ENCODE data around the gene STAT5B. TPM values are rescaled to one million over a fixed set of nuclear protein-coding genes. Genes with fewer than 3 reads are reported as not detected.
"Not testable (repeated sequence)": the region's sequence is repeated elsewhere in the genome, so short reads cannot be mapped to it uniquely, and the experiment has no call there.

The STAT5B gene
- total RNA-seq, 2 donors from 2014 or later, result 202 to 225 TPM

GRCh38 chr17:42241871-42242270 lies 34.3 kb downstream of the STAT5B start:
- no peaks in the 10 kb centered on the region for H3K27me3 Mint-ChIP-seq
- peaks cover 43% of the 10 kb centered on the region for H3K4me1 Mint-ChIP-seq
- H3K4me3 Mint-ChIP-seq, result no peak overlapping the region
- ATAC-seq (no peak), DNase-seq (no peak)
- H3K27ac Mint-ChIP-seq, result peak overlapping the region; percentile 70
- H3K9me3 ChIP-seq (ENCODE audit: control insufficient read depth, low read length, poor library complexity, severe bottlenecking), result no peaks in the 10 kb centered on the region
- no peaks in the 10 kb centered on the region for H3K36me3 Mint-ChIP-seq (ENCODE audit: low read depth)

GRCh38 chr17:42240863-42241262 lies 35.3 kb downstream of the STAT5B start:
- ATAC-seq; DNase-seq; H3K27me3 Mint-ChIP-seq; H3K4me3 Mint-ChIP-seq; H3K27ac Mint-ChIP-seq; H3K36me3 Mint-ChIP-seq (ENCODE audit: low read depth); H3K9me3 ChIP-seq (ENCODE audit: control insufficient read depth, low read length, poor library complexity, severe bottlenecking): not testable (repeated sequence)
- H3K4me1 Mint-ChIP-seq, result peaks cover 40% of the 10 kb centered on the region

- Mint-ChIP-seq H3K27ac (no peak overlapping the region), H3K4me1 (peaks cover 40% of the 10 kb centered on the region), H3K36me3 (ENCODE audit: low read depth) (no peaks in the 10 kb centered on the region), H3K4me3 (no peak overlapping the region), H3K27me3 (no peaks in the 10 kb centered on the region)
- ATAC-seq (no peak), DNase-seq (no peak)
- no peaks in the 10 kb centered on the region for H3K9me3 ChIP-seq (ENCODE audit: control insufficient read depth, low read length, poor library complexity, severe bottlenecking)
Observed at GRCh38 chr17:42240201-42240600, 36.0 kb downstream of the STAT5B start.

- not testable (repeated sequence) for H3K27ac Mint-ChIP-seq; H3K4me3 Mint-ChIP-seq; H3K9me3 ChIP-seq (ENCODE audit: control insufficient read depth, low read length, poor library complexity, severe bottlenecking); ATAC-seq; H3K36me3 Mint-ChIP-seq (ENCODE audit: low read depth); H3K27me3 Mint-ChIP-seq; DNase-seq
- H3K4me1 Mint-ChIP-seq, result peaks cover 45% of the 10 kb centered on the region
Observed at GRCh38 chr17:42239576-42239975, 36.6 kb downstream of the STAT5B start.

GRCh38 chr17:42236760-42237159 lies 39.4 kb downstream of the STAT5B start:
- no peaks in the 10 kb centered on the region for H3K9me3 ChIP-seq (ENCODE audit: control insufficient read depth, low read length, poor library complexity, severe bottlenecking)
- Mint-ChIP-seq H3K27ac (peak overlapping the region; percentile 24), H3K36me3 (ENCODE audit: low read depth) (no peaks in the 10 kb centered on the region), H3K27me3 (no peaks in the 10 kb centered on the region), H3K4me1 (peaks cover 33% of the 10 kb centered on the region), H3K4me3 (no peak overlapping the region)
- ATAC-seq (no peak), DNase-seq (no peak)

GRCh38 chr17:42233994-42234393 lies 42.2 kb downstream of the STAT5B start:
- Mint-ChIP-seq H3K27ac (peak overlapping the region; percentile 86), H3K4me3 (no peak overlapping the region), H3K4me1 (peaks cover 27% of the 10 kb centered on the region), H3K36me3 (ENCODE audit: low read depth) (no peaks in the 10 kb centered on the region), H3K27me3 (no peaks in the 10 kb centered on the region)
- DNase-seq (no peak), ATAC-seq (no peak)
- H3K9me3 ChIP-seq (ENCODE audit: control insufficient read depth, low read length, poor library complexity, severe bottlenecking), result no peaks in the 10 kb centered on the region

GRCh38 chr17:42233156-42233555 lies 43.0 kb downstream of the STAT5B start:
- no peak for DNase-seq
- H3K36me3 Mint-ChIP-seq (ENCODE audit: low read depth), result no peaks in the 10 kb centered on the region
- peak overlapping the region; percentile 86 for H3K27ac Mint-ChIP-seq
- H3K27me3 Mint-ChIP-seq, result no peaks in the 10 kb centered on the region
- H3K4me3 Mint-ChIP-seq, result no peak overlapping the region
- no peak for ATAC-seq
- peaks cover 27% of the 10 kb centered on the region for H3K4me1 Mint-ChIP-seq
- H3K9me3 ChIP-seq (ENCODE audit: control insufficient read depth, low read length, poor library complexity, severe bottlenecking), result no peaks in the 10 kb centered on the region

- H3K9me3 ChIP-seq (ENCODE audit: control insufficient read depth, low read length, poor library complexity, severe bottlenecking), result no peaks in the 10 kb centered on the region
- H3K4me3 Mint-ChIP-seq, result no peak overlapping the region
- peak; percentile 32 for ATAC-seq
- H3K27me3 Mint-ChIP-seq, result no peaks in the 10 kb centered on the region
- H3K27ac Mint-ChIP-seq, result no peak overlapping the region
- no peaks in the 10 kb centered on the region for H3K36me3 Mint-ChIP-seq (ENCODE audit: low read depth)
- DNase-seq, result no peak
- H3K4me1 Mint-ChIP-seq, result peaks cover 17% of the 10 kb centered on the region
Observed at GRCh38 chr17:42230225-42230624, 46.0 kb downstream of the STAT5B start.

GRCh38 chr17:42227849-42228700 lies 48.1 kb downstream of the STAT5B start:
- peak overlapping the region; percentile 85 for H3K27ac Mint-ChIP-seq
- ATAC-seq (no peak), DNase-seq (no peak)
- H3K4me1 Mint-ChIP-seq, result peaks cover 7% of the 10 kb centered on the region
- no peaks in the 10 kb centered on the region for H3K9me3 ChIP-seq (ENCODE audit: control insufficient read depth, low read length, poor library complexity, severe bottlenecking)
- H3K4me3 Mint-ChIP-seq, result no peak overlapping the region
- no peaks in the 10 kb centered on the region for H3K36me3 Mint-ChIP-seq (ENCODE audit: low read depth)
- no peaks in the 10 kb centered on the region for H3K27me3 Mint-ChIP-seq

GRCh38 chr17:42225646-42226045 lies 50.5 kb downstream of the STAT5B start:
- no peaks in the 10 kb centered on the region for H3K27me3 Mint-ChIP-seq
- no peaks in the 10 kb centered on the region for H3K9me3 ChIP-seq (ENCODE audit: control insufficient read depth, low read length, poor library complexity, severe bottlenecking)
- H3K4me1 Mint-ChIP-seq, result peaks cover 11% of the 10 kb centered on the region
- no peak for ATAC-seq
- H3K27ac Mint-ChIP-seq, result no peak overlapping the region
- peaks cover 5% of the 10 kb centered on the region for H3K36me3 Mint-ChIP-seq (ENCODE audit: low read depth)
- no peak for DNase-seq
- no peak overlapping the region for H3K4me3 Mint-ChIP-seq

GRCh38 chr17:42224651-42225050 lies 51.5 kb downstream of the STAT5B start:
- H3K36me3 Mint-ChIP-seq (ENCODE audit: low read depth), result peaks cover 5% of the 10 kb centered on the region
- H3K4me1 Mint-ChIP-seq, result peaks cover 8% of the 10 kb centered on the region
- peak overlapping the region; percentile 34 for H3K27ac Mint-ChIP-seq
- ATAC-seq (no peak), DNase-seq (no peak)
- no peaks in the 10 kb centered on the region for H3K27me3 Mint-ChIP-seq
- H3K4me3 Mint-ChIP-seq, result no peak overlapping the region
- H3K9me3 ChIP-seq (ENCODE audit: control insufficient read depth, low read length, poor library complexity, severe bottlenecking), result no peaks in the 10 kb centered on the region

- peak overlapping the region; percentile 53 for H3K4me3 Mint-ChIP-seq
- DNase-seq (peak; percentile 32 to 42 (median 34)), ATAC-seq (peak; percentile 94)
- H3K4me1 Mint-ChIP-seq, result peaks cover 5% of the 10 kb centered on the region
- peak overlapping the region; percentile 45 for H3K27ac Mint-ChIP-seq
- H3K36me3 Mint-ChIP-seq (ENCODE audit: low read depth), result peaks cover 8% of the 10 kb centered on the region
- H3K27me3 Mint-ChIP-seq, result no peaks in the 10 kb centered on the region
- H3K9me3 ChIP-seq (ENCODE audit: control insufficient read depth, low read length, poor library complexity, severe bottlenecking), result no peaks in the 10 kb centered on the region
Observed at GRCh38 chr17:42221886-42222745, 54.1 kb downstream of the STAT5B start.

- not testable (repeated sequence) for H3K36me3 Mint-ChIP-seq (ENCODE audit: low read depth); H3K9me3 ChIP-seq (ENCODE audit: control insufficient read depth, low read length, poor library complexity, severe bottlenecking); H3K4me3 Mint-ChIP-seq; ATAC-seq; DNase-seq; H3K4me1 Mint-ChIP-seq; H3K27ac Mint-ChIP-seq; H3K27me3 Mint-ChIP-seq
Observed at GRCh38 chr17:42219280-42219679, 56.9 kb downstream of the STAT5B start.
